GM12891 (cell line): Measurements from ENCODE around the gene ZNRF1.

Experiments
- POLR2A ChIP-seq: IDR thresholded peaks from 2 replicates; pipeline ENCODE4 v1.6.1; 2011; ENCODE audit warnings: low read depth, low read length, control low read depth
- POLR2AphosphoS5 ChIP-seq: IDR thresholded peaks from 2 replicates; pipeline ENCODE4 v1.6.1; 2011; ENCODE audit warnings: low read depth, low read length, control low read depth
- POU2F2 ChIP-seq: IDR thresholded peaks from 2 replicates; pipeline ENCODE4 v1.6.1; 2011; ENCODE audit warnings: low read depth, mild to moderate bottlenecking, control low read depth, low read length, moderate library complexity
- SPI1 ChIP-seq: IDR thresholded peaks from 2 replicates; pipeline ENCODE4 v1.6.1; 2011; ENCODE audit warnings: low read depth, low read length, control low read depth

DNA sequence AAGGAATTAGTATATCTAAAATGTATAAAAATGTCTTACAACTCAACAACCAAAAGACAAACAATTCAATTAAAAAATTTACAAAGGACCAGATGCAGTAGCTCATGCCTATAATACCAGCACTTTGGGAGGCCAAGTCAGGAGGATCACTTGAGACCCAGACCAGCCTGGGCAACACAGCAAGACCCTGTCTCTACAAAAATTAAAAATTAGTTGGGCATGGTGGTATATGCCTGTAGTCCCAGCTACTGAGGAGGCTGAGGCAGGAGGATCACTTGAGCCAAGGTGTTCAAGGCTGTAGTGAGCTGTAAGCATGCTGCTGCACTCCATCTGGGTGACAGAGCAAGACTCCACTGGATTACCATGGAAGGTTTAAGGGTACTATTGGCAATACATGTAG lies 33.8 kb downstream of the ZNRF1 start:
- TF ChIP-seq POLR2A, result no peak
- TF ChIP-seq POLR2AphosphoS5, result no peak
- no peak for TF ChIP-seq SPI1
- TF ChIP-seq POU2F2, result no peak
